ENCODE measurements around the gene FSIP1.

Gene FSIP1

DNA sequence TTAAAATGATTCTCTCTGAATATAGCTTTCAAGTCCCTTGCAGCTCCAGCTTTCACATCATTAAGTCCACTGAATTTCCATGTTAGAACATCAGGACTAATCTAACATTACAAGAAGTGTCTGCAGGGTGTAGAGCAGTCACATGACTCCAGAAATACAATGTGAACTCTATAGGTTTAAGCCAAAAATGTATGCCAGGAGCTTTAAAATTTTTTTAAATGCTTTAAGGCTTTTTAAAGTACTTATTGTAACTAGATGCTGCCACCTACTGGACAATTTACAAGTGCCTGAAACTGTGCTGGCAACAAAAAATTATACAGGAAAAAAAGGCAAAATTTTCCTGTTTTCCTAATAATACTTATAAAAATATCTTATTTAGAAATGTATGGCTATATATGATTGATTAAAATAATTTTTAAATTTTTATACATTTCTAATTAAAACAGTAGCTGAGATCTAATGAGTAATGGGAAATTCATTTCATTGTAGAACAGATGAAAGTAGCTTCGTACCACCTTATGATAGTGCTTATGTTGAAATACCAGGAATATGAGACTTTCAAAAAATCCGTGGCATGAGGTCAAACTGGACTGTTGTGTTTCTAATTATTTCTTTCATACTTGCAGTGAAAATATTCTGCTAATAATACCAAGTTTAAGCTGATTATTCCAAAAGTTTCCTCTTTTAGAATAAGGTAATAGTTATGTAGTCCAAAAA, 25.7 kb downstream of the FSIP1 start:
- DNase-seq = no peak

DNA sequence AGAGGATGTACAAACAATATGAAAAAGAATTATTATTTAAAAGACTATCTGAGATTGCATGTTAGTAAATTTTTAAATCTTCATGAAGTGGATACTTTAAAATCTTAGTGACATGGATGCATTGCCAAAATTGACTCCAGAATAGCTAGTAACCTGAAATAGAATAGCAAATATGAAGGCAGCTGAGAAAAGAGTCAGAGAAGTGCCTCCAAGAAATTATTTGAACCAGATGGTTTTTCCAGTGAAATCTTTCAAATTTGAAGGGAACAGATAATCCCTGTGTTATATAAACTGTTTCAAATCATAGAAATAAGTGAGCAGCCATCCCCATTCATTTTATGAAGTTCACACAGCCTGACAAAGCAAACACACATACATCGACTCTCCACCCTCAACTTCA, 29.6 kb downstream of the FSIP1 start:
- no peak for DNase-seq

DNA sequence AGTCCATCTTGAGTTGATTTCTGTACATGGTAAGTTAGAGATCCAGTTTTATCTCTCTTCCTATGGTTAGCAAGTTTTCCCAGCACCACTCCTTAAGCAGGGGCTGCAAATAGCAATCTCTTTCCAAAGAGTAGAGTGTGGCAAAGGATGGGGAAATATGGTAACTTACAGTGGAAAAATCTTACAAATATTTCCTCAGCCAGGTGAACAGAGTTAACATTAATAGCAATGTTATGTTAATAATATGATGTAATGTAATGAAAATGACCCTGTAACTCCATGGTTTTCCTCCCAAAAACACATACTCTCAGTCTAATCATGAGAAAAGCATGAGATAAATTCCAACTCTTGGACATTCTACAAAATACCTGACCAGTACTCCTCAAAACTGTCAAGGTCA, 30.4 kb downstream of the FSIP1 start:
- no peak for DNase-seq

DNA sequence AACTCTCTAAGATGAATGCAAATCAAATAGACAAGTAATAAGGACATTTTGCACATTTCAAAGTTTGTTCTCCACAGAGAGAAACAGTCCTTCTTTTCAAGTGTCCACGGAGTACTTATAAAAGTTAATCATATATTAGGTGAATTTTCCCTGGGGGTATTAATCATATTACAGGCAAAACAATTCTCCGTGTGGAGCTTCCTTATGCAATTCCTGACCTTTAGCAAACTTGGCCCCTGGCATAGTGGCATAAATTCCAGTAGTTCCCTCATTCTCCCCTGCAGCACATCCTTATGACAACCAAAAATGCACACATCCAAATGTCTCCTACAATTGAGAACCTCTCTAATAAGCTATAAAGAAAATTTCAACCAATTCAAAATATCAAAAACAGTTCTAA, 34.4 kb downstream of the FSIP1 start:
- no peak for DNase-seq

DNA sequence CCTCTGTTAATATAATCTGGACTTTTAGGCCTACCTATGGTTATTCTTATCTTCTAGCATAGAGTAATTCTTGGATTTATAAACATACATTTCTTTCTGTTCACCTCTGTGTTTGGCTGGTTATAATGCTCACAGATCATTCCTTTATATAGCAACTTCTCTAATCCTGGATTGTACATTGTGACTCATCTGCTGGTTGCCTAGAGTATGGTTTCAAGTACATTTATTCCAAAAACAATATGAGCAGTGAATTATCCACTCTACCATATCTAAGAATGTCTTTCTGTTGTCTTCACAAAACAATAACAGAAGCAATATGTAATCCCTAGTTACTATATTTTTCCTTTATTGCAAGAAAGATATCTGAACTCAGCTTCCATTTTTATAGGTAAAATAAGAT, 35.3 kb downstream of the FSIP1 start:
- no peak for DNase-seq

GRCh38 chr15:39746714-39747276, 35.8 kb downstream of the FSIP1 start:
- no peak for DNase-seq

- DNase-seq = no peak
Measured at GRCh38 chr15:39746176-39746575, 36.5 kb downstream of the FSIP1 start.

DNA sequence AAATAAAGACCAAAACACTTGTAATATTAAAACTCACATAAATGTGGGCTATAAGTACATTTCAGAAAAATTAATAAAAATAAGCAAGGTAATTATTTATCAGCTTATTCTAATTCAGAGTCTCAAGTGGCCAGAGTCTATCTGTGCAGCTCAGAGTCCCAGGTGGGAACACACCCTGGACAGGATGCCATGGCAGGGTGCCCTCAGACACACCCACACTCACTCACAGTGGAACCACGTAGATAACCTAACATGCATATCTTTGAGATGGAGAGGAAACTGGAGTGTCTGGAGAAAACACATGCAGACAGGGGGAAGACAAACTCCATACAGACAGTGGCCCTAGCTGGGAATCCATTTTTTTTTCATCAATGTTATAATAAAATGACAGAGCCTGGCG, 37.2 kb downstream of the FSIP1 start:
- no peak for DNase-seq

DNA sequence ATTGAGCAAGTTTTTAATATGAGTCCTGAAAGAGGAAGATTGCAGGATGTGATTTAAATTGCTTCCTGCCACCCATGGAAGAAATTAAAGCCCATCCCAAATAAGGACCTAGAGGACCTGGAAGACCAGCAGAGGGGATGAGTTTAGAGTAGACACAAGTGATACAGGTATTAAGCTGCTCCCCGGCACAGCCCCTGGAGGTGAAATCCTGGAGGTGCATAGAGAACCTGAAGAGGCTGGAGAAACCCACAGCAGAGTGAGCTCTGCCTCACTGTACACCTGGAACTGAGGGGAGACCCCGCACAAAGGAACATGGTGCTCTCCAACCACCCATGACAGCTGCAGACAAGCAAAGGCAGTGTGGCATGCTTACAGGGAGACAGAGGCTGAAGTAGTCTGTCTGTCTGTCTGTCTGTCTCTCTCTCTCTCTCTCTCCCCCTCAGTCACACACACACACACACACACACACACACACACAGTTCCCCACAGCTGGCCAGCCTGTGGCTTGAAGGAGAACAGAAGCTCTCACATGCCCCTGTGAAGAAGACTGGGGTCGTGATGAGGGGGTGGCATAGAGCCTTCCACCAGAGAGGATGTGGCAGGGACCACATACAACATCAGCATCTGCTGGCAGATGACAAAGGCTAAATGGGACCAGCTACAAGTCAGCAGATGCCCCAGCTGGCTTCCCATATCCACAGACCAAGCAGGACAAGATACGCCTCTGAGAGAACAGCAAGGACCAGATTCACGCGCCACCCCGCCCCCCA, 38.1 kb downstream of the FSIP1 start:
- DNase-seq = no peak

GRCh38 chr15:39743611-39744010, 39.0 kb downstream of the FSIP1 start:
- no peak for DNase-seq

- DNase-seq = no peak
Measured at GRCh38 chr15:39741258-39741657, 41.4 kb downstream of the FSIP1 start.

DNA sequence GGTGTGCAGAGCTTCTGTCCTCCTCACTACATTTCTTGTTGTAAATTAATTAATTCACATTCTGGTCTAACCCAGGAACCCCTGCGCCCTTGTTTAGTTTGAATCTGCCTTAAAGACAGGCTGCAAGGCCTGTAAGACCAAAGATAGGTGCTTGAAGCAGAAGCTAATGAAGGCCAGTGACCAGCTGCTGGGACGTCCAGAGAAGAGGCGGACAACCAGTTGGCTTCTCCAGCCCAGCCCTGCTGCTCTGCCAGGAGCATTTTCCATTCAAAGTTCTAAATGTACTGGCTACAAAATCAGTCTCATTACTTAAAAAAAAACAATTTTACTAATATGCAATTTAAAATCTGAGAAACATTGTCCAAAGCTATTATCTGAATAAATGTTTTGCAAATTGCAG, 43.6 kb downstream of the FSIP1 start:
- DNase-seq = no peak

DNA sequence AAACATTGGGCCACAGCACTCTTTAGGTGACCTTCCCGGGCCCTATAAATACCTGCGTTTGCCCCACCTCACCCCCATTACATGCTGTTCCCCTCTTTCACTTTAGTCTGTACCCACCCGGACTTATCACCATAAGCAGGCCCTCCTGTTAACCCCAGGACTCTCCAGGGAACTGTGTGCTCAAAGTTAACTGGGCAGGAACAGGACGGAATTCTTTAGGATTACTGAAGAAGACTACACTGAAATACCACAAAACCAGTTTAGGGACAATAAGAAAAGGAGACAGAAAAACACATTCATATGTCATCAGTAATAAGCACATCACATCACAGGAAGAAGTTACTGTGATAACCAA, 45.5 kb downstream of the FSIP1 start:
- no peak for DNase-seq

GRCh38 chr15:39736412-39737195, 46.0 kb downstream of the FSIP1 start:
- DNase-seq = no peak

- DNase-seq = no peak
Measured at GRCh38 chr15:39735120-39735717, 47.4 kb downstream of the FSIP1 start.

DNA sequence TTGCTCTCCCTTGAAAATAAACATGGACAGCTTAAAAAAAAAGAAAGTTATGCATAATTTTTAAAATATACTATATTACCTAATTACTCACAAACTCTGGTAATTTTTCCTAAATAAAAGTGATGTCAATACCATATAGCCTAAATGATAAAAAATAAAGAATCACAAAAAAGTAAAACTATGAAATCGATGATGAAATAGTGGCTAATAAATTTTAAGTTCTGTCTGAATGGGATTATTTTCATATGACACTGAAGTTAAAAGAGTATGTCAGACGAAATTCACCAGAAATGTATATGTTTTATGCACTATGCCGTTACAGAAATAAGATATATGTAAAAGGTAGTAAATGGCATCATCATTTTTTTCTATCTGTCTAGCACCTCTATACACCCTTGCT, 51.4 kb downstream of the FSIP1 start:
- no peak for DNase-seq

DNA sequence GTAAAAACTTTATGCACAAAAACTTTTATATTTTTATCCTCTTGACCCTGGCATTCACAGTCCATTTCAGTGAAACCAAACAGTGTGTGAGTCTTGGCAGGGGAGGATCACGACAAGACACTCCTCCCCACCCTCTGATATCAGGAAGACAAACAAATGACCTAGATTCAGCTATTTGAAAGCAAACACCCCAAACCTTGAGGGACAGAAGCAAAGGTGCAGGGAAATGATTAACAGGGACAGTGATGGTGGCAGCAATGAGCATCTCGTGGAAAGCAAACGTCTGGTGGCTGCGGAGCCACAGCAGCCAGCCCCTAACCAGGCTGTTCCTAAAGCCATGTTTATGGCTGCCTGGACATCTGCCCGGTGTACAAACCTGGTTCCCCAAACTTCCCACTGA, 52.1 kb downstream of the FSIP1 start:
- no peak for DNase-seq

DNA sequence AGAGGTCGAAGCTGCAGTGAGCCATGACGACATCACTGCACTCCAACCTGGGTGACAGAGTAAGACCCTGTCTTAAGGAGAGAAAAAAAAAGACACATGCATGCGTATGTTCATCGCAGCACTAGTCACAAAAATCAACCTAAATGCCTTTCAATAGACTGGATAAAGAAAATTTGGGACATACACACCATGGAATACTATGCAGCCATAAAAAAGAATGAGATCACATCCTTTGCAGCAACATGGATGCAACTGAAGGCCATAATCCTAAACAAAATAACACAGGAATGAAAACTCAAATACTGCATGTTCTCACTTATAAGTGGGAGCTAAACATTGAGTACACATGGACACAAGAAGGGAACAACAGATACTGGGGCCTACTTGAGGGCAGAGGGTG, 53.1 kb downstream of the FSIP1 start:
- no peak for DNase-seq

DNA sequence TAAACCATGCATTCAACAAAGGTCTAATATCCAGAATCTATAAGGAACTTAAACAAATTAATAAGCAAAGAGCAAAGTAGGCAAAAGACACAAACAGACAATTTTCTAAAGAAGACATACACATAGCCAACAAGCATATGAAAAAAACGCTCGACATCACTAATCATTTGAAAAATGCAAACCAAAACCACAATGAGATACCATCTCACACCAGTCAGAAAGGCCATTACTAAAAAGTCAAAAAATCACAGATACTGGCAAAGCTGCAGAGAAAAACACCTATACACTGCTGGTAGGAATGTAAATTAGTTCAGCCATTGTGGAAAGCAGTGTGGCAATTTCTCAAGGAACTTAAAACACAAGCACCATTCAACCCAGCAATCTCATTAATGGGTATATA, 53.8 kb downstream of the FSIP1 start:
- no peak for DNase-seq

DNA sequence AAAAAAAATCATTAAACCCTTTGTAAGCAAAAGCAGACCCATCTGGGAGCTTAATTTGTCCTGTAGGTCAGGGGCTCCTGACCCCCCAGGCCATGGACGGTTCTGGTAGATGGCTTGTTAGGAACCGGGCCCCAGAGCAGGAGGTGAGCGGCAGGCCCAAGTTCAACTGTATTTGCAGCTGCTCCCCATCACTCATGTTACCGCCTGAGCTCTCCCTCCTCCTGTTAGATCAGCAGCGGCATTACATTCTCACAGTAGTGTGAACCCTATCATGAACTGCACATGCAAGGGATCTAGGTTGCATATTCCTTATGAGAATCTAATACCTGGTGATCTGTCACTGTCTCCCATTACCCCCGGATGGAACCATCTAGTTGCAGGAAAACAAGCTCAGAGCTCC, 60.7 kb downstream of the FSIP1 start:
- DNase-seq = no peak

GRCh38 chr15:39720621-39721611, 61.7 kb downstream of the FSIP1 start:
- no peak for DNase-seq

DNA sequence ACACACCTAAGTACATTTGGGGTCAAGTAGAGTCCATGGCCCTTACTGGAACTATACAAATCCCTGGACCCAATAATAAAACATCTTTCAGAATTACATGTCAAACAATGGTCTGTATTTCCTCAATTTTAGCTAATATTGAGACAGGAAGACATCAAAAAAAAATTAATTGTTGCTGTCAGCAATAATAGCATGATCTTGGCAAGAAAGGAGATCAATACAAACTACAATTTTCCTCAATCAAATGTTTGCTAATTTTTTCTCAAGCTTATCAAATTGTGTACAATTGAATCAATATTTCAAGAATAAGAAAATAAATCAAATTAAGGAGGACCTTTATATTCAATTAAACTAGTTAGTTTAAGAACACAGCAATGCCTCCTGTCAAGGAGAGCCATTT, 62.6 kb downstream of the FSIP1 start:
- no peak for DNase-seq
